HTERT RPE-1 (cell line): Measurements from ENCODE around the gene GNB2.

Source experiments
- in situ Hi-C: fragments of 300-500 bp; cut with MboI; formaldehyde crosslinking; loops from 4 replicates; pipeline ENCODE4 v1.14.3; 2020; ENCODE audit warnings: low sequenced_read_pairs

Gene GNB2

DNA sequence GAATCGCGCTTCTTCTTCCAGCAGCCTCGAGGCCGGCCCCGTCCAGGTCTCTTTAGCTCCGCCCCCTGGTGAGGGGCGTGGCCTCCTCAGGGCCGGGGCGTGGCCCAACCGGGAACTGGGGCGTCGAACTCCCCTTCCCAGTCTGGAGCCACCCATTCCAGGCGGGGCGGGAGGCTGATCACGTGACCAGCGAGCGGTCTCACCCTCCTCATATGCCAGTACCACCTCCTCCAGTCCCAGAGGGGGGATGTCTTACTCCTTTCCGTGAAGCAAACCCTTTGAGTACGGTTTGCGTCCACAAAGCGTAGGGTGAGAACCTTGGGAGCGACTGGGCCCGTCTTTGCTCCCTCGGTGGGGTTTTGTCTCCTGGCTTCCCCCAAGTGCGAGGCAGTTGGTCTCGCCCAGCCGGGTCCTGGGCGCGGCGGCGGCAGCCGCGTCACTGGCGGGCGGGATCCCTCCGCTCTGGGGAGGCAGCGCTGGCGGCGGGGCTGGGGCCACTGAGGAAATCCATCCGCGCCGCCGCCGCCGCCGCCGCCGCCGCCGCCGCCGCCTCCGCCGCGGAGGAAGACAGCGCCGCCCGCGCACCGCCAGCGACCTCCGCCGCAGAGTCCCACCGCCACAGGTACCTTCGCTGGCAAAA, at the start of gene GNB2:
GNB2 (plus strand) TSS at position 439 of the 640 bp plus-strand sequence. CDS start 2,526 bp downstream, outside the sequence.
- in situ Hi-C loops, result no loop called here

DNA sequence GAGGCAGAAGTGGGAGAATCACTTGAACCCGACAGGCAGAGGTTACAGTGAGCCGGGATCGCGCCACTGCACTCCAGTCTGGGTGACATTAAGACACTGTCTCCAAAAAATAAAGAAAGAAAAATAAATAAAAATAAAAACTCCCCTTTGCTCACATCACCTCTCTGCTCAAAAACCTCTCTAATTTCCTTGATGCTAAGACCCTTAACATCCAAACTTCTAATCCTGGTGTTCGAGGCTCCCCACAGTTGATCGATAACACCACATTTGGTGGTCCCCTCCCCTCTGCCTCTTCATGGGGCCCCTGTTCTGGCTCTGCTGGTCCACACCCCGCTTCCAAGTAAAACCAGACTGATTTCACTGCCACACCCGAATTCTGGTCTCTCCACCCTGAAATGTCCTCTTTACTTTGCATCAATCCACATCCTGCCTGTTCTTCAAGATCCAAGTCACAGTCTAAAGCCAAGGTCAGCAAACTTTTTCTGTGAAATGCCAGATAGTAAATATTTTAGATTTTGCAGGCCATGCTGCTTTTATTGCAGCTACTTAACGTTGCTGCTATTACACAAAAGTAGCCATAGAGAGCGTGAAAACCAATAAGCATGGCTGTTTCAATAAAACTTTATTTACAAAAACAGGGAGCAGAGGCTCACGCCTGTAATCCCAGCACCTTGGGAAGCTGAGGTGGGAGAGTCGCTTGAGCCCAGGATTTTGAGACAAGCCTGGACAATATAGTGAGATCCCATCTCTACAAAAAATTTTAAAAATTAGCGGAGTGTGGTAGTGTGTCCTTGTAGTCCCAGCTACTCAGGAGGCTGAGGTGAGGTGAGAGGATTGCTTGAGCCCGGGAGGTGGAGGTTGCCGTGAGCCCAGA, 49.4 kb upstream of the GNB2 start:
- in situ Hi-C loops, result no loop called here

DNA sequence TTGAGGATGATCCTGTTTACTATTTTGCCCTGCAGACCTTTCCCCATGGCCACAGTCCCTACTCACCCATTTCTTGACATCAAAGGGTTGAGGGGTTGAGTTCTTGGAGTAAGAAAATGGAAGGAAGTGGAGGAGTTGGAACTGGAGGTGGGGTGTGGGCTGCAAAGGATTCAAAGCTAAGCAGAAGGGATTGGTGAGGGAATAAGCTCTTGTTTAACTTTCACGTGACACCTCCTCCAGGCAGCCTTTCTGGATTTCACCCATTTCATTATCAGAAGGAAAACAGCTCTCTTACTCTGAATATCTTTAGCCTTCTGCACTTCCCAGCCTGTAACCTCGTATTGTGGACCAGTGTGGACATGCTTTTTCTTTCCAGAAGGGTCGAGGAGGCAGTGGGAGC, 47.5 kb upstream of the GNB2 start:
- in situ Hi-C loops, result no loop called here

DNA sequence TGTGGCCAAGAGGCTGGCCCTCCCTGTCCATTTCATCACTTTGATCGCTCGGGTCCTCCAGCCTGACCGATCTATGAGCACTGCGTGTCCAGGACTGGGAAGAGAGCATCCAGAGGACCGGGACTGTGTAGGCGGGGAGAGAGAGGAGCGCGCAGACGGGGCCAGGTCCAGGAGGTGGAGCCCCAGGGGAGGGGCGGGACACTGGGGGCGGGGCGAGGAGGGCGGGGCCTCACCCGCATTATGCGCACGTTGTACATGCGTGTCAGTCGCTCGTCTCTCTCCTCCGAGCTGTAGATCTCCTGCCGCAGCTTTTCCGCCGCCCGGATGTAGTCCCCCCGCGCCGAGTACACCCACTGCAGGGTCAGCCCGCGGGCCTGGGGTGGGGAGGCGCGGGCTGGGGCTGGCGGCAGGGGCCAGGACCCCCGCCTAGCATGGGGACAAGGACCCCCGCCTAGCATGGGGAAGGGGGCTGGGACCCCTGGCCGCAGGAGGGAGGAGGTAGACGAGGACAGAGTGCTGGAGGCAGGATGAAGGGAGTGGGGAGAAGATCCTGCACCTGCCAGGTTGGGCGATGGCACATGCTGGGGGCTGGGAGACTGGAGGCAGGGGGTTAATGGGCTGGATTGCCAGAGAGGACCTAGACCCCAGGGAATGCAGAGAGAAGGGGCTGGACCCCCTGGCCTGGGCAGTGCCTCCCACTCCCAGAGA, 46.9 kb upstream of the GNB2 start:
- in situ Hi-C loops, result no loop called here

DNA sequence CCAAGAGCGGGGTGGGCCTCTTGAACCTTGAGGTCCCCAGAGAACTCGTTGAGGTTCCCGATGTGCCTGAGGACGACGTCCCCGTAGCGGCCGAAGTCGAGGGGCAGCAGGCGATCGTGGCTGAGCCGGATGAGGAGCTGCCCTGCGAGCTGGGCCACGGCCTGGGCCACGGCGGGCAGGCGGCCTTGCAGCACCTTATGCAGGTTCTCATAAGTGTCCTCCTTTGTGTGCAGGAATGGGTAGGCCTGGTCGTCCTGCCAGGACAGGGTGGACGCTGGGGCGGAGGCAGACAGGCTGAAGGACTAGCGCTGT, 46.3 kb upstream of the GNB2 start:
- in situ Hi-C loops, result no loop called here

DNA sequence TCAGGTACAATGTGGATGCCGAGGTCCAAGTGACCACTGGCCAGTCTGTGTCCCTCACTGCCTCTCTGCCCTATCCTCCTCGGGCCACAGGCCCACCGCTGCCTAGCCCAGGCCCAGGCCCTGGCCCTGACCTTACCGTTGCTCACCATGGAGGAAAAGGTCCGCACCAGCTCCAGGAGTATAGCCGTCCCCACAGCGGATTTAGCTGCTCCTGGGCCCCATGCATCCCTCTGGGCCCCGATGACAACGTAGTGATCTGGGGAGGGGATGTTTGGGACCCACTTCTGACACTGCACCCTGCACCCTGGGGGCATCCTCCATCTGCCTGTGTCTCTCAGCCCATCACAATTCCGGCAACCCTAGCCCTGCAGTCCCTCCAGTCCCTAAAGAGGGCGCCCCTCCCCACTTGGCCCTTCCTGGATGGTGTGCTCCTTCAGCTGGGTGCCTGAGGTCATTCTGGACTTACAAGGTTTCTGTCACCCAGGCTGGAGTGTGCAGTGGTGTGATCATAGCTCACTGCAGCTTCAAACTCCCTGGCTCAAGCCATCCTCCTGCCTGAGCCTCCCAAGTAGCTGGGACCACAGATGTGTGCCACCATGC, 44.3 kb upstream of the GNB2 start:
- in situ Hi-C loops, result no loop called here

DNA sequence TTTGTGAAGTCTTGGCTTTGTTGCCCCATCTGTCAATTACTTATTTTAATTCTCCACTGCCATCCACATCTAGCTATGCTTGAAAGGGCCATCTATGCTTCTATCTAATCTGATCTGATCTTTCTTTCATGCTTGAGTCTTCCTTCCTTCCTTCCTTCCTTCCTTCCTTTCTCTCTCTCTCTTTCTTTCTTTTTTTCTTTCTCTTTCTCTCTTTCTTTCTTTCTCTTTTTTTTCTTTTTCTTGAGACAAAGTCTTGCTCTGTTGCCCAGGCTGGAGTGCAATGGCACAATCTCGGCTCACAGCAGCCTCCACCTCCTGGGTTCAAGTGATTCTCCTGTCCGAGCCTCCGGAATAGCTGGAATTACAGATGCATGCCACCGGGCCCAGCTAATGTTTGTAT, 43.5 kb upstream of the GNB2 start:
- in situ Hi-C loops, result no loop called here

DNA sequence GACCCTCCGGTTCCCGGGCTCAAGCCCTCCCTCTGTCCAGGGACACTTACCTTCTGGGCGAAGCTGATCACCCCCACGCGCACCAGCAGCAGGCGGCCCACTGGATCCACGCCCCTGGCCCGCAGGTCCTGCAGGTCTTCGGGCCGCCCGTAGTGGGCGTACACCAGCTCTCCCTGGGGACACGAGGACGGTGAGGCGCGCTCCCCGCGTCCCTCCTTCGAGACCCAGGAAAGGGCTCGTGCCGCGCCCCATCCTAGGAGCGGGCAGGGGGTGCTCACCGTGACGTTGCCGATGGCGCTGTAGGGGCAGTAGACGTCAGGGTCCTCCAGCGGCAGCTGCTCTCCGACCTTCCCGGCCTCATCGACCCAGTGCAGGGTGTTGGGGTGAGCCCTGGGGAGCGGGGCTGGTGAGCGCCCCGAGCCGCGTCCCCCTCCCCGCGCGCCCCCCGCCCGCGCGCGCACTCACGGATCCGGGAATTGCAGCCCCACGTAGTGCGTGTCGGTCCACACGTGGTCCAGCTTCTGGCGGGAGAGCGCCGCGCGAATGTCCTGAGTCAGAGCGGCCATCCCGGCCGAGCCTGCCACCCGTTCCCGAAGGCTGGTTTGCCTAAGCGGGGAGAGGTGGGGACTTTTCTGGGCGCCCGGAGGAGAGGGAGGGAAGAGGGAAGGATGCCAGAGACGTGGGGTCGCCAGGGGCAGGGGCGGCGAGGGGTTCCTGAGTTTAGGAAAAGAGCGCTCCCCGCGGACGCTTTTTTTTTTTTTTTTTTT, 40.4 kb upstream of the GNB2 start:
- in situ Hi-C loops, result no loop called here

DNA sequence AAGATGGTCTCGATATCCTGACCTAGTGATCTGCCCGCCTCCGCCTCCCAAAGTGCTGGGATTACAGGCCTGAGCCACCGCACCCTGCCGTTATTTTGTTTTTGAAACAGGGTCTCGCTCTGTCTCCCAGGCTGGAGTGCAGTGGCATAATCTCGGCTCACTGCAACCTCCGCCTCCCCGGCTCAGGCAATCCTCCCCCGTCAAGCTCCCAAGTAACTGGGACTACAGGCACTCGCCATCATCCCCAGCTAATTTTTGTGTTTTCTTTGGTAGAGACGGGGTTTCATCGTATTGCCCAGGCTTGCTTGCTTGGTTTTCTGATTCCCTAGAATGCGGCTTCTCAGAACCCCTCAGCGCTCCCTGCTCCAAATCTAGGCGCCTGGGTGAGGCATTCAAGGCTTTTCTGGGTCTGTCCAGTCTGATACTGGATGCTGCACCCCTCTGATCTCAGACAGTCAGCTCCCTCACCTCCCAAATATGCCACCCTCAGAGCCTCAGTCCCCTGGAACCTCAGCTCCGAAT, 33.5 kb upstream of the GNB2 start:
- in situ Hi-C loops, result no loop called here

DNA sequence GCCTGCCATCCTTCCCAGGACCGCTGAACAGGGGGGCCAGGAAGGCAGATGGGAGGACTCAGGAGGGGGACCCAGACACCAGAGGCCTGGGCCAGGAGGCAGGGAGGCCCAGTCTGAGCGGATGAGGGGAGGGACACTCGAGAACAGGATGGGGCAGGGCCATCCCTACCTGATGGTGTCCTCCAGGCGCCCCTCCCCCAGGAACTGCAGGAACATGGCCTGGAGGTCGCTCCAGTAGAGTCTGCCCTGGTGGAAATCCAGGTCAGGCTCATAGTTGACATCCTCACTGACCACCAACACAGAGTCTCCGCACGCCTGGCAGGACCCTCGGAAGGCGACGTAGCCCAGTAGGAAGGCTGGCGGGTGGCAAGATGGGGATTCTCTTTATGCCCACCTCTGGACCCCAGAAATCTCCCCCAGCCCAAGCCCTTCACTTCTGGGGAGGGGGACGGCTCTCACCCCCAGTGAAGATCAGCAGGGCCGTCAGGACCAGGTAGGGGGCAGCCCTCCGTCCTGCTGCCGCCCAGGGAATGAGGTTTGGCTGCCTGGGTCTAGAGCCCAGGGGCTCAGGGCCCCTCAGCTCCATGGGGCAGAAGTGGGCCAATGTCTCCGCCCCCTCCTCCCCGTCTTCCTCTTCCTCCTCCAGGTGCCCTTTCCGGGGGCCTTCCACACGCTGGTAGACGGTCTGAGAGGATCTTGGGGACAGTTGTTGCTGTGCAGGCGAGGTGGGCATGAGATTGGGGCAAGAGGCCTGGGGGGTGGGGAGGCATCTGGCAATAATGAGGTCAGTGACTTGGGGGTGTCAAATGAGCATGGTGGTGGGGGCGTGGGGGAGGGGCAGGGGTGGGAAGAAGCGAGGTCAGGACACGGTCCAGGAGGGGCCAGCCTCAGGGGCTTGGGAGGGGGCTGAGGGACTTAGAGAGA, 32.8 kb upstream of the GNB2 start:
- in situ Hi-C loops, result no loop called here

DNA sequence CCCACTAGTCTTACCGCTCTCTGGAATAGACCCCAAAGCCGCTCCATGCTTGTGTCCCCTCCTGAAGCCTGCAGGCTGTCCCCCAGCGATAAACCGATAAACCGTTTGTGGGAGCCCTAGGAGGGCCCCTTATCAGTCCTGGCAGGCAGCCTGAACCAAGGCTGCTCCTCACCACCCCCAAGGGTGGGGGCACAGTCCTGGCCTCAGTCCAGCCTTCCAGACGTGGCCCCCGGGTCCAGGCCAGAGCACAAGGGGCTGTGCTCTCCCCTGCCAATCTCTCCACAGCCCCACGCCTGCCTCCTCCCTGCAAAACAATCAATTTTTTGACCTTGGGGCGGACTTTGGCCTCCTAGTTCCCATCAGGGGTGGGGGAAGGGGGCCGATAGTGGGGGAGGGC, 32.1 kb upstream of the GNB2 start, which contains the start of gene TFR2:
TFR2 (minus strand) TSS at position 90 of the 397 bp plus-strand sequence; CDS start at position 47, 43 bp downstream.
- in situ Hi-C loops, result no loop called here

DNA sequence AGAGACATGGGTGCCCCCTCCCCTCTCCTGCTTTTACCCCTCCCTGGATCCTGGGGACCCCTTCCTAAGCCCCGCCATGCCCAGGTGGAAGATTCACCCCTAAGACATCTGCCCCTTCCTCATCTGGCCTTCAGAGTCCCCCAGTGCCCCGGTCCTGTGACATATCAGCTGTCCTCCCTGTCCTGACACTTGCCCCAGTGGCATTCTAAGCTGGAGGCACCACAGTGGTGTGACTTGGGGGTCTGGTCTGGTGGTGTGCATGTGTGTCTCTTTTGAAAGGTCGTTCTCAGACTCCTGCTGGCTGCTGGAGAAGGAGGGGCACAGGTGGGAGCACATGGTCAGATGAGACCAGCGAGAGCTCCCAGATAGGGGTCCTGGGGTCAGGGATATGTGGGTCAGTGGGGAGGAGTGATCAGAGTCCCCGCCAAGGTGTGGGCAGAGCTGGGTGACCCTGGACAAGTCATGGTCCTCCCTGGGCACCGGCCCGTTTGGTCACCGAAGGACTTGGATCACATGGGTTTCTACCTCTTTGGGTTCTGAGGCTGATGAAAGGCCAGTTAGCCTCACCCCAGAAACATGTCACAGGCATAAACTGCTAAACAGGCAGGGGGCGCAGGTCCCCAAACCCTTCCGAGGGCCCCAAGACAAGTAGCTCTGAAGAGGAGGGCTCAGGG, 31.5 kb upstream of the GNB2 start:
- in situ Hi-C loops, result no loop called here

DNA sequence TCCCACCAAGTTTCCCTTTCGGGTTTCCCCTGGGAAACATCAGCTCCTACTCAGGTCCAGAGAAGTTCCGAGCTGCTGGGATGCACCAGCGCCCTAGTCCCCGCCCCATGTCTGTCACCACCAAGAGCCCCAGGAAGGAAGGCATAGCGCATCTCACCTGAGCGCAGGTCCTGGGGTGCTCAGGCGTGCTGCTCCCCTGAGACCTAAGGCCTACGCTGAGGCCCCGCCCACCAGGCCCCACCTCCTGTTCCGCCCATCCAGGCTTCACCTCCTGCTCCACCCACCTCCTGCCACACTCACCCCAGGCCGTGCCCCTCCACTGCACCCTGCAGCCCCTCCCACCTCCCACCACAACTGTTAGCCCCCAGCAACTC, 31.0 kb upstream of the GNB2 start:
- in situ Hi-C loops, result no loop called here

DNA sequence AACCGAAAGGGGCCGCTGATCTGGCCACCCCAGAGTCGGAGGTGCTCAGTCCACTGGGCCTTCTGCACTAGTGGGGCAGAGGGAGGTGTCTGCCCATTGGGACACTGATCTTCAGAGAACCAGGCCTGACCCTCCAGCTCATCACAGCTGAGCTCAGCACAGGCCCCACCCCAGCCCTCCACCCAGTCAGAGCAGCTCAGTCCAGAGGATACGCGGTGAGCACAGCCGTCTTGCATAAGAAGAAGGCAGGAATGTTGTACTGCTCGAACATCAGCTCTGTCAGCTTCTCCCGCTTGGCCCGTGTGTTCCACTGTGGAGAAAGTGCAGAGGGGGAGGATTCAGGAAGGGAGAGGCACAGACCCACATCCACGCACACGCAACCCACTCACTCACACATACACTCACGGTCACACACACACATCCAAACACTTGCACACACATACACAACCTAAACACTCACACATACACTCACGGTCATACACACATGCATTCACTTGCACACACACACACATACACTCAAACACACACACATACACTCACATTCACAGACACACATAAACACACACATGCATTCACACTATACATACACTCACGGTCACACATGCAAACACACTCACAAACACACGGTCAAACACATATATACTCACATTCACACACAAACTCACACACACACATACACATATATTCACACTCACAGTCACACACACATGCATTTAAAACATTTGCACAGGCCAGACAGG, 23.5 kb upstream of the GNB2 start:
- in situ Hi-C loops, result no loop called here

DNA sequence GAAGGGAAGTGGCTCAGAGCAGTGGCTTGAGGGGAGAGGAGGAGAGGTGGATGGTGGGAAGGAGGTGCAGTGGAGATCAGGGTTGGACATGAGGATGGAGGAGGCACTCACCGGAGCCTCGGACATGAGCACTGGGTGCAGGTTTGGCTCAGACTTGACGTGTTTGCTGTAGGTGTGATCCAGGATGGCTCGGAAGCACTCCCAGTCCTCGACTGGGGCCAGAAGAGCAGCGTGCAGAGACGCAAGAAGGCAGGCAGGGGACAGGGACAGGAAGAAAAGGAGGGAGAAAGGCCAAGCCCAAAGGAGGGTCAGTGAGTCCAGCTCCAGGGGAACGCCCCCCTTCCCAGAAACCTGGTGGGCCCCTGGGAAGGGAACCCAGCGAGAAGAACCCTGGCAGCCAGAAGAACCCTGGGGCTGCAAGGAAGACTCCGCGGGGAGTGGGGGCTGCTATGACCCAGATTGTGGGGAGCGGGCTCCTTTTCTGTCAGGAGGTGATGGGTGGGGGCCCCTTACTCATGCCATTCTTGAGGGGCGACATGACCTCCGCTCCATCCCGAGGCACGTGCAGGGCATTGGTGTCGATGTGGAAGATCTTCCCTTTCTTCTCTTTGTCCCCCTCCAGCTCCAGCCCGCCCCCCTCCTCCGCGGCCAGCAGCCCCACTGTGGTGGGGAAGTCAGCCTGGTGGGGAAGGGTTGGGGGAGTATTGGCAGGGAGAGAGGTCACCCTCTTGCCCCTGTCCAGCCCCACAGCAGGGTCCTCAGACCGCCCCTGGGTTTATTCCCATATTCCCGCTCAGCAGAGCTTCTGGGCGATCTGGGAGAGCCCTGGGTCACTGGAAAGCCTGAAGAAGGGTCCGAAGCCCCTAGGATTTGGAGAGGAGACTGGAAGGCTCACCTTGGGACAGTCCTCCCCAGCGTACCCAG, 18.4 kb upstream of the GNB2 start:
- in situ Hi-C loops, result no loop called here

DNA sequence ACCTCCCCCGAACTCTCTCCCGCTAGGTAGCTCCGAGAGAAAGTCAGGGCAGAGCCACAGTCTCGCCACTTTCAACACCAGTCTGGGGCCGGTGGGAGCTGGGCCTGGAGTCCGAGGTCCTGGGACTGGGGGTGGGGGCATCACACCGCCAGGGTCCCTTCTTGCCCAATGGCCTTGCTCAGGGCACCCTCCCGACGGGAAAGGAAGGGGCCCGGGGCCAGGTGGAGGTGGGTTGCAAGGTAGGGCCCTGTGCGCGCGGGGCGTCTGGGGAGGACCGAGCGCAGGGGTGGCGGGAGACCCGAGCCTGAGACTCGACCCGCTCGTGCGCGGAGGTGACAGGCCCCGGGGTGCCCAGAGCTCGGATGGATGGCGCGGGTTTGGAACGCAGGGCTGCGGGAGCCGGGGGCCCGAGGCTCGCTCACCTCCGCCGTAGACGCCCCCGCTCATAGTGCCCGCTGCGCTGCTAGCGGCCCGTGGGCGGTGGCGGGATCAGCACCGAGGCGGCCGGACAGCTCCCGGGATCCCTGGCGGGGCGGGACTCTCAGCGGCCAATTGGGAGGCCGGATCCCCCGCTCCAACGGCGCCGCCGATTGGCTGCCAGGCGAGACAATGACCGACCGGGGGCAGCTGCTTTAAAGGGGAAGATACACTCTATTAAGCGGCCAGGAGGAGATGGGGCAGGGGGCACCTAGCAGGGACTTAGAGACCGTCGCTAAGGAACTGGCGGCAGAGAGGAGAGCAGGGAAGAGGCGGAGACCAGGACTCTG, 17.4 kb upstream of the GNB2 start, which contains the start of gene ACTL6B:
ACTL6B (minus strand) TSS at position 541 of the 767 bp plus-strand sequence; CDS start at position 447, 94 bp downstream.
- in situ Hi-C loops, result no loop called here
